Heart left ventricle (tissue), 16 donors: ENCODE data around the gene OR2L13. TPM values are rescaled to one million over a fixed set of nuclear protein-coding genes. Genes with fewer than 3 reads are reported as not detected.

Source experiments
- ATAC-seq, 4 donors: fragments of 200-7000 bp; cut with Tn5 transposase; one replicate each; pipeline ENCODE4 v1.9.1; 2020 to 2022; ENCODE audit warnings: moderate library complexity in 4 of 4, mild to moderate bottlenecking in 3 of 4, moderate number of reproducible peaks in 1 of 4
- DNase-seq, 5 donors: peaks; one replicate each; pipeline ENCODE4 v3.0.0-alpha.2; 2020
- H3K27ac ChIP-seq, 12 donors: fragments of 200-600 bp; sonication (generic) in 4 of 12; one replicate each; pipeline versions ENCODE4 v1.5.0 to v1.8.0; 2016 to 2022; ENCODE audit warnings: mild to moderate bottlenecking in 2 of 12
- H3K27me3 ChIP-seq, 9 donors: fragments of 200-600 bp; sonication (generic) in 2 of 9; one replicate each; pipeline versions ENCODE4 v1.5.1 to v1.8.0; 2016 to 2022; ENCODE audit warnings: mild to moderate bottlenecking in 3 of 9
- H3K36me3 ChIP-seq, 9 donors: fragments of 200-600 bp; sonication (generic) in 2 of 9; one replicate each; pipeline versions ENCODE4 v1.5.0 to v1.8.0; 2018 to 2022; ENCODE audit warnings: mild to moderate bottlenecking in 2 of 9
- H3K4me1 ChIP-seq, 12 donors: fragments of 200-600 bp; sonication (generic) in 4 of 12; one replicate each; pipeline versions ENCODE4 v1.5.0 to v1.8.0; 2016 to 2022; ENCODE audit warnings: mild to moderate bottlenecking in 3 of 12
- H3K4me3 ChIP-seq, 12 donors: fragments of 200-600 bp; sonication (generic) in 4 of 12; one replicate each; pipeline versions ENCODE4 v1.5.0 to v1.8.0; 2017 to 2022; ENCODE audit warnings: mild to moderate bottlenecking in 9 of 12, moderate library complexity in 4 of 12
- H3K9me3 ChIP-seq, 12 donors: fragments of 200-600 bp; sonication (generic) in 4 of 12; one replicate each; pipeline versions ENCODE4 v1.5.0 to v1.8.0; 2016 to 2022; ENCODE audit warnings: mild to moderate bottlenecking in 1 of 12
- CTCF ChIP-seq, 12 donors: fragments of 200-600 bp; sonication (generic) in 4 of 12; IDR thresholded peaks; one replicate each; pipeline versions ENCODE4 v1.5.0 to v1.8.0; 2018 to 2022; ENCODE audit warnings: antibody characterized with exemption in 12 of 12, mild to moderate bottlenecking in 5 of 12
- POLR2A ChIP-seq, 2 donors: fragments of 450-650 bp; IDR thresholded peaks; one replicate each; pipeline ENCODE4 v1.6.1; 2017; ENCODE audit warnings: antibody characterized with exemption in 2 of 2, mild to moderate bottlenecking in 2 of 2, moderate library complexity in 2 of 2
- WGBS, 4 donors: extraction: QIAGEN DNeasy Blood & Tissue Kit in 2 of 4; methylation state at CpG; one replicate each; pipeline versions ENCODE4 v1.1.5 to v1.1.7; 2013 to 2018; 5-methylcytosine and 5-hydroxymethylcytosine counted together
- intact Hi-C, 10 donors: fragments of 100-400 bp; cut with DNase I; formaldehyde crosslinking; loops; one replicate each; pipeline versions ENCODE4 v1.11.1 to v1.14.2; 2022
- long read RNA-seq, 3 donors: library from polyadenylated mRNA; unstranded; transcript quantifications; one replicate each; pipeline ENCODE4 v2.0.0, GENCODE V29; 2020 to 2021
- polyA plus RNA-seq, 2 donors: library from polyadenylated mRNA; stranded (reverse); fragments of 200-250 nt; gene quantifications; one replicate each; pipeline ENCODE4 v1.2.3, GENCODE V29; 2013
- total RNA-seq, 9 donors: library from RNA; depleted of rRNA in 2 of 9; stranded (reverse); fragments of >200 nt in 2 of 9; fragmentation: NEBNext Ultra II Directional in 3 of 9; extraction: Animal tissue kit (Norgen Biotek cat#: 25700) in 3 of 9; gene quantifications; one replicate each; pipeline versions ENCODE4 v1.1.0 to v1.2.4, GENCODE V29; 2016 to 2023
- donor health status: ischemic (EF 13 %, LVEDD 7.1; RV severe dilation, severe dysfunction).
- donor health status: healthy with polysubstance abuse.
- donor health status: DM: no; HTN: yes; CAD: no.
- donor health status: DM: no; HTN: no; CAD: no.
- donor health status: ischemic (EF 25% LVEDD 6.9; RV normal size, moderate dysfunction).
- donor health status: ischemic (EF 25% LVEDD 5.7; RV mildly dilated, moderate dysfunction).
- donor health status: healthy.
- donor health status: DM: yes; HTN: yes; CAD: no.
- donor health status: ischemic (EF 35%, LVEDD 5.7; RV mildly dilated, moderate dysfunction).
- donor health status: nonischemic (EF 11% LVEDD 7.7; RV severe dilation, severe dysfunction).
- donor health status: DM: yes; HTN: yes; CAD: no.
- donor health status: PGD.
- donor health status: ischemic (EF 29% LVEDD 5.4; RV normal size, mild dysfunction).
- donor health status: nonischemic (EF 23%, LVEDD 6.1; RV moderate dilation, normal function).

OR2L13 gene
- total RNA-seq (not detected), polyA plus RNA-seq (not detected)
- long read RNA-seq, donor 1 = 0 reads
- long read RNA-seq, donor 2 = 0 reads
- long read RNA-seq, donor 3 = 0 reads

- Histone ChIP-seq H3K27ac (no peak within 1 kb of the TSS), H3K4me3 (no peak within 1 kb of the TSS), H3K4me1 (no peaks in the 10 kb centered on the region), H3K36me3 (no peaks in the 10 kb centered on the region), H3K27me3 (no peaks in the 10 kb centered on the region), H3K9me3 (peaks cover 0 to 14% (median 0%) of the 10 kb centered on the region in 12 donors)
- TF ChIP-seq POLR2A (IDR thresholded peaks at IDR 0.05) (no peak), CTCF (IDR thresholded peaks at IDR 0.05) (no peak)
- ATAC-seq = no peak
- DNase-seq = no peak
- intact Hi-C loops = no loop called here
- WGBS, 4 donors = 27 to 54% (median 34%) methylated on average over 1 of the region's 1 CpG
These were observed at the start of gene OR2L13 for GRCh38 chr1:248094884-248095283. Gene OR2L13 (plus strand): TSS chr1:248095184. CDS start chr1:248099376, 4,192 bp downstream.

DNA sequence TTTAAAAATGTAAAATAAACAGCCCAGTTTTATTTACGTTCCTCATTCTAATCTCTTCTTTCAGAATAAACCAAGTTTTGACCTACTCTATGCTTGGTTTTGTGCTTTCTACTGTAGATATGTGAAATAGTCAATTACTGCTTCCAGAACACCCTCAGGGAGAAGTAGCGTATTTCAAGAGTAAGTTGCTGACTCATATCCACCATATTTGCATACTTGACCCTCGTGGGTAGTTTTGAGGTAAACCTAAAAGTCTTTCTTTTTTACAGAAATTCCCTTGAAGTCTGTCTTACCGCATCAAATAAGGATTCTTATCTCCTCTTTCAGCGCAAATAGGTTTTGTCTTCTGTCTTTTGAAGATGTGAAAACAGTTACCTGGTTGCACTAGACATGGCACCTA is 49.8 kb upstream of the OR2L13 start:
- Histone ChIP-seq H3K4me3 (no peak overlapping the region), H3K27ac (no peak overlapping the region), H3K27me3 (no peaks in the 10 kb centered on the region), H3K4me1 (no peaks in the 10 kb centered on the region), H3K36me3 (no peaks in the 10 kb centered on the region), H3K9me3 (peaks cover 0 to 7% (median 0%) of the 10 kb centered on the region in 12 donors)
- TF ChIP-seq CTCF (IDR thresholded peaks at IDR 0.05) (no peak), POLR2A (IDR thresholded peaks at IDR 0.05) (no peak)
- intact Hi-C loops = no loop called here
- DNase-seq = no peak
- no peak for ATAC-seq
- 63 to 70% (median 69%) methylated on average over 5 of the region's 5 CpGs for WGBS, 4 donors

GRCh38 chr1:248046536-248046935 is 48.4 kb upstream of the OR2L13 start, which contains the start of gene OR2L3:
Gene OR2L3 (plus strand): TSS chr1:248046836. CDS start chr1:248060682, 13,846 bp downstream.
- H3K36me3 ChIP-seq = no peaks in the 10 kb centered on the region
- no peaks in the 10 kb centered on the region for H3K4me1 ChIP-seq
- no peak within 1 kb of the TSS for H3K27ac ChIP-seq
- 62 to 70% (median 66%) methylated on average over 2 of the region's 2 CpGs for WGBS, 4 donors
- DNase-seq (no peak), ATAC-seq (no peak)
- intact Hi-C loops = no loop called here
- H3K27me3 ChIP-seq = no peaks in the 10 kb centered on the region
- TF ChIP-seq POLR2A (IDR thresholded peaks at IDR 0.05) (no peak), CTCF (IDR thresholded peaks at IDR 0.05) (no peak)
- H3K4me3 ChIP-seq = no peak within 1 kb of the TSS
- H3K9me3 ChIP-seq = peaks cover 0 to 4% (median 0%) of the 10 kb centered on the region in 12 donors

DNA sequence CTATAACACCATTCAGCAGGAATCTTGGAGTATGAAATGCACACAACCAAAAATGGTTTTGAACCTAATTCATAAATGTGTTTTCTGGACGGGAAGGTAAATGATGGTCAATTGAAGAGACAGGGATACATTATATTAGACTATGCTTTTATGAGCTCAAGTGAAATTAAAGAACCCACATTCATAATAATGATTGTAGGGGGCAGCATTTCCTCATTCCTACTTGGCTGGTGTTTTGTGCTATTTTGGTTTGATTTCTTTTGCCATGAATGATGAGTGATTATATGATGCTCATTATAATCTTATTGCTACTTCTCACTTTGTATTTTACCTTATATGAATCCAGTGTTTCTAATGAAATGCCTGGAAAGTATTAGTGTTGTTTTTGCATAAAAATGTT is 48.0 kb upstream of the OR2L13 start:
- no peak for ATAC-seq

More for the DNA sequence above, 48.0 kb upstream of the OR2L13 start:
- peaks cover 0 to 4% (median 0%) of the 10 kb centered on the region in 12 donors for H3K9me3 ChIP-seq
- intact Hi-C loops = no loop called here
- H3K36me3 ChIP-seq = no peaks in the 10 kb centered on the region
- DNase-seq = no peak
- H3K4me3 ChIP-seq = no peak overlapping the region
- H3K27me3 ChIP-seq = no peaks in the 10 kb centered on the region
- TF ChIP-seq POLR2A (IDR thresholded peaks at IDR 0.05) (no peak), CTCF (IDR thresholded peaks at IDR 0.05) (no peak)
- H3K27ac ChIP-seq = no peak overlapping the region
- no peaks in the 10 kb centered on the region for H3K4me1 ChIP-seq
- 39 to 59% (median 52%) methylated on average over 1 of the region's 1 CpG for WGBS, 4 donors
